ENCODE data around the gene WDSUB1.

WDSUB1 gene

GRCh38 chr2:159224061-159224813, 62.3 kb downstream of the WDSUB1 start:
- no peak for DNase-seq

- DNase-seq, result no peak
These were observed 67.0 kb downstream of the WDSUB1 start for GRCh38 chr2:159219394-159219998.

- no peak for DNase-seq
These were observed 68.1 kb downstream of the WDSUB1 start for GRCh38 chr2:159218389-159218788.

GRCh38 chr2:159217676-159218075, 68.8 kb downstream of the WDSUB1 start:
- DNase-seq, result no peak

GRCh38 chr2:159215116-159215515, 71.4 kb downstream of the WDSUB1 start:
- DNase-seq, result no peak

- no peak for DNase-seq
These were observed 72.1 kb downstream of the WDSUB1 start for GRCh38 chr2:159214325-159214865.

GRCh38 chr2:159213296-159213695, 73.2 kb downstream of the WDSUB1 start:
- DNase-seq, result no peak

GRCh38 chr2:159211447-159212396, 74.8 kb downstream of the WDSUB1 start:
- DNase-seq, result peak; percentile 56

GRCh38 chr2:159209341-159210306, 76.9 kb downstream of the WDSUB1 start:
- no peak for DNase-seq

- DNase-seq, result no peak
These were observed 78.1 kb downstream of the WDSUB1 start for GRCh38 chr2:159208438-159208837.

GRCh38 chr2:159206736-159207380, 79.6 kb downstream of the WDSUB1 start:
- DNase-seq, result no peak

- no peak for DNase-seq
These were observed 81.9 kb downstream of the WDSUB1 start for GRCh38 chr2:159204381-159205144.

GRCh38 chr2:159202568-159203071, 83.9 kb downstream of the WDSUB1 start:
- DNase-seq, result no peak

GRCh38 chr2:159201360-159202063, 85.0 kb downstream of the WDSUB1 start:
- no peak for DNase-seq

GRCh38 chr2:159200498-159200897, 86.0 kb downstream of the WDSUB1 start:
- no peak for DNase-seq

- DNase-seq, result no peak
These were observed 86.6 kb downstream of the WDSUB1 start for GRCh38 chr2:159199761-159200465.

GRCh38 chr2:159199236-159199635, 87.3 kb downstream of the WDSUB1 start:
- no peak for DNase-seq

- no peak for DNase-seq
These were observed 90.0 kb downstream of the WDSUB1 start for GRCh38 chr2:159196393-159196925.

GRCh38 chr2:159195697-159196096, 90.8 kb downstream of the WDSUB1 start:
- DNase-seq, result no peak
